Hematopoietic multipotent progenitor cell treated with erythropoietin and hydrocortisone succinate and interleukin-3 and kit ligand, for 8 days (in vitro differentiated cells): ENCODE measurements around the gene SCARF2.
A peak's percentile ranks its signal among the peaks of the same experiment; 100 is the strongest.
"Not testable (repeated sequence)": the region's sequence is repeated elsewhere in the genome, so short reads cannot be mapped to it uniquely, and the experiment has no call there.

Source experiments
- DNase-seq: peaks from one replicate; pipeline ENCODE4 v3.0.0-alpha.2; 2015

Gene SCARF2

GRCh38 chr22:20406686-20407408 lies 30.8 kb downstream of the SCARF2 start:
- no peak for DNase-seq

GRCh38 chr22:20405931-20406685 lies 31.5 kb downstream of the SCARF2 start:
- DNase-seq: no peak

GRCh38 chr22:20405291-20405930 lies 32.2 kb downstream of the SCARF2 start:
- no peak for DNase-seq

GRCh38 chr22:20404881-20405280 lies 32.7 kb downstream of the SCARF2 start:
- no peak for DNase-seq

- no peak for DNase-seq
Observed at GRCh38 chr22:20403779-20404140, 33.9 kb downstream of the SCARF2 start.

GRCh38 chr22:20402960-20403778 lies 34.5 kb downstream of the SCARF2 start:
- no peak for DNase-seq

GRCh38 chr22:20401376-20402014 lies 36.1 kb downstream of the SCARF2 start:
- no peak for DNase-seq

GRCh38 chr22:20400606-20401375 lies 36.8 kb downstream of the SCARF2 start:
- no peak for DNase-seq

- no peak for DNase-seq
Observed at GRCh38 chr22:20399866-20400605, 37.6 kb downstream of the SCARF2 start.

- no peak for DNase-seq
Observed at GRCh38 chr22:20398420-20398819, 39.2 kb downstream of the SCARF2 start.

- DNase-seq: no peak
Observed at GRCh38 chr22:20397498-20397897, 40.1 kb downstream of the SCARF2 start.

GRCh38 chr22:20396639-20397038 lies 41.0 kb downstream of the SCARF2 start:
- DNase-seq: no peak

- DNase-seq: no peak
Observed at GRCh38 chr22:20395907-20396287, 41.7 kb downstream of the SCARF2 start.

- DNase-seq: no peak
Observed at GRCh38 chr22:20395181-20395906, 42.3 kb downstream of the SCARF2 start.

GRCh38 chr22:20393705-20394476 lies 43.7 kb downstream of the SCARF2 start, which contains the start of gene ZNF74:
TSS of gene ZNF74 (plus strand) at chr22:20394151. CDS start at chr22:20394629, 478 bp downstream.
- peak; percentile 93 for DNase-seq

- DNase-seq: no peak
Observed at GRCh38 chr22:20392983-20393704, 44.5 kb downstream of the SCARF2 start.

GRCh38 chr22:20392365-20392881 lies 45.2 kb downstream of the SCARF2 start:
- not testable (repeated sequence) for DNase-seq

GRCh38 chr22:20391222-20391621 lies 46.4 kb downstream of the SCARF2 start:
- no peak for DNase-seq
